Calu3 (cell line): ENCODE data around the gene EHMT1. TPM values are rescaled to one million over a fixed set of nuclear protein-coding genes. Genes with fewer than 3 reads are reported as not detected.
"Not testable (repeated sequence)": the region's sequence is repeated elsewhere in the genome, so short reads cannot be mapped to it uniquely, and the experiment has no call there.

Experiments
- BruUV-seq: library from RNA; stranded (reverse); fragments of 400-500 nt; replicated peaks from 2 replicates; lab custom pipeline; 2021; lab: Mats Ljungman, UMichigan
- CTCF ChIA-PET: fragments of 300-600 bp; sonication (Branson Sonifier 250); formaldehyde crosslinking; loops from one replicate; lab custom pipeline; 2022; ENCODE audit warnings: antibody characterized with exemption; lab: Charles Lee
- DNase-seq: peaks from one replicate; pipeline ENCODE4 v3.0.0; 2022
- H3K27ac Mint-ChIP-seq: one replicate; pipeline ENCODE4 v1.8.0; 2022; ENCODE audit warnings: mixed read lengths; ENCODE audit not compliant: unreplicated experiment
- H3K27me3 Mint-ChIP-seq: one replicate; pipeline ENCODE4 v1.8.0; 2022; ENCODE audit warnings: mixed read lengths; ENCODE audit not compliant: unreplicated experiment
- H3K36me3 Mint-ChIP-seq: one replicate; pipeline ENCODE4 v1.8.0; 2022; ENCODE audit warnings: mild to moderate bottlenecking, moderate library complexity, mixed read lengths; ENCODE audit not compliant: insufficient read depth, unreplicated experiment
- H3K4me1 Mint-ChIP-seq: one replicate; pipeline ENCODE4 v1.8.0; 2022; ENCODE audit warnings: mild to moderate bottlenecking, low read depth, mixed read lengths; ENCODE audit not compliant: unreplicated experiment
- H3K4me3 Mint-ChIP-seq: one replicate; pipeline ENCODE4 v1.8.0; 2022; ENCODE audit warnings: mild to moderate bottlenecking, low read depth, moderate library complexity, mixed read lengths; ENCODE audit not compliant: unreplicated experiment
- H3K9me3 Mint-ChIP-seq: one replicate; pipeline ENCODE4 v1.8.0; 2022; ENCODE audit warnings: low read depth, mixed read lengths; ENCODE audit not compliant: unreplicated experiment
- intact Hi-C: fragments of 100-400 bp; cut with micrococcal nuclease; formaldehyde crosslinking; loops from one replicate; pipeline ENCODE4 v1.10.0; 2022; ENCODE audit not compliant: unreplicated experiment
- microRNA-seq: library from miRNA; unstranded; fragments of <30 nt; microRNA quantifications from one replicate; pipeline ENCODE4 v1.2.0, GENCODE V29; 2022
- total RNA-seq: library from RNA; stranded (reverse); gene quantifications from 2 replicates; pipeline ENCODE4 v1.2.3, GENCODE V29; 2022
- TF ChIP-seq, protein P1 (sequence below): fragments of 200-600 bp; IDR thresholded peaks from one replicate; pipeline ENCODE4 v1.8.0; 2022; ENCODE audit warnings: antibody characterized with exemption; ENCODE audit not compliant: unreplicated experiment

Gene EHMT1
- total RNA-seq, 1 experiment from 2014 or later = 56.0 TPM

DNA sequence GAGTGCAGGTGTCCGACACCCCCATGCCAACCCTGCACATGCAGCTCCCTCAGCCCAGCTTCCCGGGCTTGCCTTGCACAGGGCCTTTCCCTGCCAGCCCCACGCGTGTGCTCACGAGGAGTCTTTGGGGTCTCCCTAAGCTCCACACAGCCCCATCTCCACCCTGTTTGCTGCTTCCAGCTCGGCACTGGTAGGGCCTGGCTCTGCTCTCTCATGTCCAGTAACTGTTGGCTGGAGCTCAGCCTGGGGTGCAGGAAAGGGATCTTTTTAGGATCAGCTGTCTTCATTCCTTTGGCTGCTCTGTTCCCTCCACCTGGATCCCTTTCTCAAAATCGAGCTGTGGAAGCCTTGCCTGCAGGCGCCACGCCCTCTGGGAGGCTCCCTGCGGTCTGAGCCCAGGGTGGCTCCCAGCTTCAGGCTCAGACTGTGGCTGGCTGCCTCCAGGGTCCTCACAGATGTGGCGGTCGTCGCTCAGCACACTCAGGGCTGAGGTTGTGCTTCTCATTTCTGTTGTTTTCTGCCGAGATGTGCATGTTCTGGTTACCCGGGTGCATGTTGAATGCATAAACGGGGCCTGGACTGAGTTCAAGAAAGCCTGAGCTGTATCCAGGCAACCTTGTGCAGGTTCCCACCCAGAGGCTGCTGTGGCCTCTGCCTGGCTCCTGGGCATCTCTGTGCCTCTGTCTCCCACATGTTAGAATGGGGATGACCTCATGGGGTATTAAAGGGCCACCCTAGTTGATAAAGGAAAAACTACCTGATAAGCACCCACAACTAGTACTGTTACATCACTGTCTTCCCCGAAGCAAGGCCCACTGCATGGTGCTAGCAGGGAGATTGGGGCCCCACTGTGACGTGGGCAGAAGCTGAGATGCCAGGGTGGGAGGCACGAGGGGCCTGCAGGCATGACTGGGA lies 263.0 kb downstream of the EHMT1 start:
- BruUV-seq = no TSS peak
- intact Hi-C loops = no loop called here
- no peaks in the 10 kb centered on the region for H3K9me3 Mint-ChIP-seq
- CTCF ChIA-PET = interaction anchor here (0.6 kb wide), 1 partner anchor 61 kb away, joined by 5 read pairs; no protein-coding TSS in a partner anchor
- no peaks in the 10 kb centered on the region for H3K4me1 Mint-ChIP-seq
- no peak overlapping the region for H3K27ac Mint-ChIP-seq
- DNase-seq = no peak
- TF ChIP-seq, protein P1, sequence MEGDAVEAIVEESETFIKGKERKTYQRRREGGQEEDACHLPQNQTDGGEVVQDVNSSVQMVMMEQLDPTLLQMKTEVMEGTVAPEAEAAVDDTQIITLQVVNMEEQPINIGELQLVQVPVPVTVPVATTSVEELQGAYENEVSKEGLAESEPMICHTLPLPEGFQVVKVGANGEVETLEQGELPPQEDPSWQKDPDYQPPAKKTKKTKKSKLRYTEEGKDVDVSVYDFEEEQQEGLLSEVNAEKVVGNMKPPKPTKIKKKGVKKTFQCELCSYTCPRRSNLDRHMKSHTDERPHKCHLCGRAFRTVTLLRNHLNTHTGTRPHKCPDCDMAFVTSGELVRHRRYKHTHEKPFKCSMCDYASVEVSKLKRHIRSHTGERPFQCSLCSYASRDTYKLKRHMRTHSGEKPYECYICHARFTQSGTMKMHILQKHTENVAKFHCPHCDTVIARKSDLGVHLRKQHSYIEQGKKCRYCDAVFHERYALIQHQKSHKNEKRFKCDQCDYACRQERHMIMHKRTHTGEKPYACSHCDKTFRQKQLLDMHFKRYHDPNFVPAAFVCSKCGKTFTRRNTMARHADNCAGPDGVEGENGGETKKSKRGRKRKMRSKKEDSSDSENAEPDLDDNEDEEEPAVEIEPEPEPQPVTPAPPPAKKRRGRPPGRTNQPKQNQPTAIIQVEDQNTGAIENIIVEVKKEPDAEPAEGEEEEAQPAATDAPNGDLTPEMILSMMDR = no peak
- no peaks in the 10 kb centered on the region for H3K36me3 Mint-ChIP-seq
- H3K4me3 Mint-ChIP-seq = no peak overlapping the region
- peaks cover 34% of the 10 kb centered on the region for H3K27me3 Mint-ChIP-seq

GRCh38 chr9:137882506-137882821 lies 263.7 kb downstream of the EHMT1 start:
- no peaks in the 10 kb centered on the region for H3K9me3 Mint-ChIP-seq
- TF ChIP-seq, protein P1 = no peak
- no TSS peak for BruUV-seq
- no peak overlapping the region for H3K4me3 Mint-ChIP-seq
- H3K4me1 Mint-ChIP-seq = no peaks in the 10 kb centered on the region
- peaks cover 37% of the 10 kb centered on the region for H3K27me3 Mint-ChIP-seq
- H3K36me3 Mint-ChIP-seq = no peaks in the 10 kb centered on the region
- H3K27ac Mint-ChIP-seq = no peak overlapping the region
- no peak for DNase-seq
- CTCF ChIA-PET = interaction anchor here (0.6 kb wide), 1 partner anchor 62 kb away, joined by 5 read pairs; no protein-coding TSS in a partner anchor
- intact Hi-C loops = no loop called here

- CTCF ChIA-PET, BruUV-seq, H3K9me3 Mint-ChIP-seq, H3K27ac Mint-ChIP-seq, intact Hi-C loops, DNase-seq, H3K4me1 Mint-ChIP-seq, H3K36me3 Mint-ChIP-seq, H3K4me3 Mint-ChIP-seq: not testable (repeated sequence)
- peaks cover 37% of the 10 kb centered on the region for H3K27me3 Mint-ChIP-seq
Observed at GRCh38 chr9:137883977-137884376, 265.2 kb downstream of the EHMT1 start.

- CTCF ChIA-PET, H3K36me3 Mint-ChIP-seq, H3K27ac Mint-ChIP-seq, BruUV-seq, H3K4me1 Mint-ChIP-seq, H3K9me3 Mint-ChIP-seq, H3K4me3 Mint-ChIP-seq, intact Hi-C loops: not testable (repeated sequence)
- H3K27me3 Mint-ChIP-seq = peaks cover 36% of the 10 kb centered on the region
- DNase-seq = peak; percentile 17
Observed at GRCh38 chr9:137884547-137884946, 265.7 kb downstream of the EHMT1 start.

- H3K36me3 Mint-ChIP-seq, DNase-seq, H3K4me3 Mint-ChIP-seq, CTCF ChIA-PET, BruUV-seq, H3K9me3 Mint-ChIP-seq, H3K27ac Mint-ChIP-seq, intact Hi-C loops, H3K4me1 Mint-ChIP-seq: not testable (repeated sequence)
- H3K27me3 Mint-ChIP-seq = peaks cover 30% of the 10 kb centered on the region
Observed at GRCh38 chr9:137885121-137885520, 266.3 kb downstream of the EHMT1 start.

Small RNA genes within 50 kb of the gene (microRNA-seq; reads per million reads assigned to microRNA genes)
- gene MIR602 = 1.4 reads per million

Other genes starting within 250 kb of the EHMT1 start
- gene EXD3, start 195.8 kb upstream of the EHMT1 start, total RNA-seq = 13.2 and 15.3 TPM in 2 replicates
- gene NOXA1, start 195.6 kb upstream of the EHMT1 start, total RNA-seq = 12.0 and 12.3 TPM in 2 replicates
- gene ENTPD8, start 177.6 kb upstream of the EHMT1 start, total RNA-seq = 0.97 and 1.6 TPM in 2 replicates
- 31.6 and 38.3 TPM in 2 replicates for gene NSMF, start 159.7 kb upstream of the EHMT1 start, total RNA-seq
- 1.8 and 3.6 TPM in 2 replicates for gene PNPLA7, start 68.6 kb upstream of the EHMT1 start, total RNA-seq
- gene MRPL41, start 67.1 kb upstream of the EHMT1 start, total RNA-seq = 27.6 and 31.1 TPM in 2 replicates
- 29.7 and 30.2 TPM in 2 replicates for gene DPH7, start 40.1 kb upstream of the EHMT1 start, total RNA-seq
- gene ZMYND19, start 28.5 kb upstream of the EHMT1 start, total RNA-seq = 30.0 and 31.7 TPM in 2 replicates
- 86.4 and 93.7 TPM in 2 replicates for gene ARRDC1, start 13.3 kb upstream of the EHMT1 start, total RNA-seq